HG02973 (cell line): ENCODE results near the gene UNC93B1.
"Not testable (repeated sequence)": the region's sequence is repeated elsewhere in the genome, so short reads cannot be mapped to it uniquely, and the experiment has no call there.

Experiments used
- ATAC-seq: cut with Tn5 transposase; IDR thresholded peaks from one replicate; pipeline ENCODE4 v1.9.1; 2021; ENCODE audit warnings: moderate library complexity; ENCODE audit not compliant: unreplicated experiment

The UNC93B1 gene

GRCh38 chr11:68010090-68011041 lies 6.5 kb upstream of the UNC93B1 start, which contains the start of gene ALDH3B1:
TSS of gene ALDH3B1 (plus strand) at chr11:68010327. CDS start at chr11:68015298, 4,971 bp downstream.
- no peak for ATAC-seq

- ATAC-seq = no peak
Observed at GRCh38 chr11:68009391-68010089, 5.6 kb upstream of the UNC93B1 start.

- ATAC-seq = no peak
Observed at GRCh38 chr11:68008381-68009337, 4.8 kb upstream of the UNC93B1 start.

- no peak for ATAC-seq
Observed at GRCh38 chr11:68007498-68008380, 3.8 kb upstream of the UNC93B1 start.

- ATAC-seq = no peak
Observed at GRCh38 chr11:68006606-68007166, 2.8 kb upstream of the UNC93B1 start.

- no peak for ATAC-seq
Observed at GRCh38 chr11:68004551-68005335, 846 bp upstream of the UNC93B1 start.

GRCh38 chr11:68002938-68003845 lies 705 bp downstream of the UNC93B1 start:
- peak; percentile 28 for ATAC-seq

GRCh38 chr11:68002575-68002937 lies 1.3 kb downstream of the UNC93B1 start:
- ATAC-seq = no peak

- ATAC-seq = no peak
Observed at GRCh38 chr11:67999704-68000103, 4.2 kb downstream of the UNC93B1 start.

- ATAC-seq = no peak
Observed at GRCh38 chr11:67999201-67999629, 4.7 kb downstream of the UNC93B1 start.

- ATAC-seq = no peak
Observed at GRCh38 chr11:67998150-67999045, 5.5 kb downstream of the UNC93B1 start.

- no peak for ATAC-seq
Observed at GRCh38 chr11:67997475-67997921, 6.4 kb downstream of the UNC93B1 start.

- ATAC-seq = no peak
Observed at GRCh38 chr11:67996622-67997474, 7.0 kb downstream of the UNC93B1 start.

GRCh38 chr11:67996051-67996450 lies 7.8 kb downstream of the UNC93B1 start:
- no peak for ATAC-seq

GRCh38 chr11:67995579-67995978 lies 8.3 kb downstream of the UNC93B1 start:
- ATAC-seq = not testable (repeated sequence)

- ATAC-seq = not testable (repeated sequence)
Observed at GRCh38 chr11:67995129-67995528, 8.8 kb downstream of the UNC93B1 start.
